ENCODE measurements around the gene SNX20.

The SNX20 gene

GRCh38 chr16:50657241-50657640 is 23.9 kb downstream of the SNX20 start:
- DNase-seq (ENCODE audit: low spot score) = no peak

GRCh38 chr16:50655558-50656055 is 25.5 kb downstream of the SNX20 start:
- no peak for DNase-seq (ENCODE audit: low spot score)

DNA sequence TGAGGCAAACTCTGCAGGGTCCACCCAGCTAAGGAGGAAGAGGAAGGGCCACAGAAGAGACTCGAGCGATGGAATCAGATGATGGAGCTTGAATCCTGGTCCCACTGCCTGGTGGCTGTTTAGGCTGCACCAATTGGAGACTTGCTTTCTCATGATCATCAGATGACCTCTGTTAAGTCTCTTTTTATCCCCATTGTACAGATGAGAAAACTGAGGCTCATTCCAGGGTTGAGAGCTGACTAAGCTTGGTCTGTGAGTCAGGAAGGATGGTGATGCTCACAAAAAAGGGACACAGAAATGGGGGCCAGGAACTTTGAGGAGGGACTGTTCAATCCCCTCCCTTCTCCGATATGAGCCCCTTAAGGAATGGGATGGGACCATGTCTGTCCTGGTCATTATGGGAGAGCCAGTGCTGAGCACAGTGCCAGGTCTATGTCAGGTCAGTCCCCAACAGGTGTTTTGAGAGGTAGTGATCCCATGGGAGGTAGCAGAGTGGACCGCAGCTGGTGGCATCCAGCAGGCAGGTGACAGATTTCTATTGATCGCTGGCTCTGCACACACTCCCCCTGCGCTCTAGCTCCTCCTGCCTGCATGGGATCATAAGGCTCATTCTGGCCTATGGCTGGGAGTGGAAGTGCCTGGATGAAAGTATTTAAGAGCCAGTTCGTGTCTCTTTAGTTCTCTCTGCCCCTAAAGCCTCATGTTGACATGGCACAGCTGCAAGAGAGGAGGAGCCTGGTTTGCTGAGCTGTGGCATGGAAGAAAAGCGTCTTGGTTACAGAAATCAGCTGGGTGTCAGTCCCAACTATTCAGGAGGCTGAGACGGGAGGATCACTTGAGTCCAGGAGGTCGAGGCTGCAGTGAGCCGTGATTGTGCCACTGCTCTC is 27.2 kb downstream of the SNX20 start:
- no peak for DNase-seq (ENCODE audit: low spot score)

DNA sequence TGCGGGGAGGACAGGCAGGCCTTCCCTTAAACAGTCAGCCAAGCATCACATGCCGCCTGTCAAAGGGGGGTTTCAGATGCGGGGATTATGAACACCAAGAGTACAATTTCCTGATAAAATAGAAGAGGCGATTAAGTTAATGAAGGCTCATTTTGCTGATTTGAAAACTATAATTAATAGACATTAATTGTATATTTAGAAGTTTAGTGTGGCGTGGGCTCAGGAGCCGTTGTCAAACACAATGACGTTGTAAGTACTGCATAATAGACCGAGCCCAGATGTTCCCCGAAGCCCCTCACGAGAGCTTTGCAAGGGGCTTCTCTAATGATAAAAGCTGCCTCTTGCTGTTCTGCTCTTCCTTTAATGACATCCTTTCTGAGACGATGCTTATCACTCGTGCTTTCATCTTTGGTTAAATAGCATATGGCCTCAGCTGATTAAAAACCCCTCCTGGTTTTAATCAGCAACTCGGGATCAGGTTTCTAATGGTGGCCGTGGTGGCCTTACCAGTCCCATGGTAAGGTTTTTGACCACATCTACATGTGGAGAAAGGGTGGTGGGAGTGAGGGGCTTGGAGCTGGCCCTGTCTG is 28.2 kb downstream of the SNX20 start:
- DNase-seq (ENCODE audit: low spot score) = no peak

DNA sequence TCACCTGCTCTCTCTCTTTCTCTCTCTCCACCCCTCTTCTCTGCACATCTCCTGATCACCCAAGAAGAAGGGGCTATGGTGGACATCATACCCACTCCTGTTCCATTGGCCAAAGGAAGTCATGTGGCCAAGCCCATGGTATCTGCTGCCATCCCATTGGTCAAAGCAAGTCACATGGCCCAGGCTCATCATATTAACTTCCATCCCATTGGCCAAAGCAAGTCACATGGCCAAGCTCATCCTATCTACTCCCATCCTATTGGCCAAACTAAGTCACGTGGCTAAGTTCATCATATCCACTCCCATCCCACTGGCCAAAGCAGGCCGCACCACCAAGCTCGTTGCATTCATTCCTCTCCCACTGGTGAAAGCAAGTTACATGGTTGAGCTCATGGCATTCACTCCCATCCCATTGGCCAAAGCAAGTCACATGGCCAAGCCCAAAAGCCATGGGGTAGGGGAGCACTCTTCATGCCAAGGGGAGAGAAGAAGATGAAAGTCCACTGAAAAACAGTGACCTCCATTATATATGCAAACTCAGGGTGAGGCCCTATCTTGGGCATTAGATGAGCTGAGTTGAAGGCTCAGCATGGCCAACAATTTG is 29.2 kb downstream of the SNX20 start:
- DNase-seq (ENCODE audit: low spot score) = no peak

GRCh38 chr16:50646345-50646744 is 34.8 kb downstream of the SNX20 start:
- DNase-seq (ENCODE audit: low spot score) = no peak

DNA sequence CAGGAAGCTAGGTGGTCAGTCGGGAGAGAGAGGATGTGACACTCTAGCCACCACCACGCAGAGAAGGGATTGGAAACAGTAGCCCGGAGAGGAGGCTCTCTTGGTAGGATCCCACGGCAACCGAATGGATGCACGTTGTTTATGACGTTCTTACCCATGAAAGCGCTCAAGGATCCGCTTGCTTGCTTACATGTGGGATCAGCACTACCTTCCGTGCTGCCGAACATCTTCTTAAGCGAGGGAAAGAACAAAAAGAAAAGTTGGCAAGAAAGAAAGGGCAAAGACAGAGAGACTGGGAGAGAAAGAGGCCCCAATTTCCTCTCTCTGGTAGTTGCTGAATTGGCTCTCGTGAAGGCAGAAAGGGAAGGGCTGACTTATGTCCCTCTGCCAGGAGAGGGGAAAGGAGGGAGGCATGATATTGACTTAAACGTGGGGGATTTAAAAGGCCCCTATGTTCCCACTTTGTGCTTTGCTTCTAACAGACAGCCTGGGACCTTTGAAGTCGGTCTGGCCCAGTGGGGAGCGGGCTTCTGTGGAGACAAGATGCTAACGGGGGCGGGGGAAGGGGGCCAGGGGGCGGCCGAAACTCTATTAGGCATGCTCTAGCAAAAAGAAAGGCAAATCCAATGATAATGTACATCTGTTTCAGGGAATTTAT is 35.4 kb downstream of the SNX20 start:
- DNase-seq (ENCODE audit: low spot score) = no peak

- DNase-seq (ENCODE audit: low spot score) = no peak
Observed at GRCh38 chr16:50644729-50645128, 36.4 kb downstream of the SNX20 start.

DNA sequence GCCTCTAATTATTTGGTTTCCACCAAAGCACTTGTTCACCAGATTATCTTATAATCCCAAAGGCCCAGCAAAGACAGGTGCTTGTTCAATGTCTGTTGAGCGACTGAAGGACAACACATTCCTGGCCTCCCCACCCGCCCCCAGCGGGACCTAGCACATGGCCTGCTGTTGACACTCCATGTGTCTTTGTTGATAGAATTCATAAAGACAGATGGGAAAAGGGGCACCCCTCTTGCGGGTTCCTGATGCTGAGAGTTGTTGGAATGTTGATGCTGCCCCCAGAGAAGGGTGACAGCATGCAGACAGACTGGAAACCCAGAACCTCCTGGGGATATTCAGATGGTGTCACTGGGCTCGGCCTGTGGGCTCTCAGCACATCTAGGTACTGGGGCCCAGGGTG is 36.9 kb downstream of the SNX20 start:
- DNase-seq (ENCODE audit: low spot score) = no peak

DNA sequence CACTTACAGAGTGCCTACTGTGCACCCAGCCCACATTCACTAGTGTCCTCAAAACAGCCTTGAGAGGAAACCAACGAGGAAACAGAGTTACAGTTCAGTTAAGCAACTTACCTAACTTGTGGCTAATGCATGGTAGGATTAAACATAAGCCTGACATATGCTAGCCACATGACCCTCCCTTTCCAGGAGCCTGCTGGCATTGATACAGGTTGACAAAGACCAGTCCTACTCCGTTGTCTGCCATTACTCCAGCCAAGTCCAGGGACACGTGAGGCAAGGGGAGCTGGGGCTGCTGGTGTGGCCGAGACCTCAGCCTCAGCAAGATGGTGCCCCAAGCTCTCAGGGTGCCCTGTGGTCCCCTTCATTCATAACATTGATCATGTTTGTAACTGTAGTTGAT is 37.9 kb downstream of the SNX20 start:
- no peak for DNase-seq (ENCODE audit: low spot score)

DNA sequence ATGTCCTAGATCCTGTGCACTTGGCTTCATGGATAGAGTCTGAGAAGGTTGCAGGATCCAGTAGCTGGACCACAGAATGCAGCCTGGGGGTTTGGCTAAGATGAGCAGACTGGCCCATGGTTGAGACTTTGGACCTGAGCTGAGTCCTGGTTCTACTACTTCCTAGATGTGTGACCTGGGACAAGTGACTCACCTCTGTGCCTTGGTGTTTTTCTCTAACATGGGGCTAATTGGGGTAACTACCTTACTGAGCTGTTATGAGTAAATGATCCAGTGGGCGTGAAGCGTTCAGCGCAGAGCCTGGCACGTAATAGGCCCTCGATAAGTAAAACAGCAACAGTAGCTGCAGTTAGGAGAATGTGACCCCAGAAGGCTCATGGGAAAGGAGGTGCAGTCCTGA is 38.8 kb downstream of the SNX20 start:
- DNase-seq (ENCODE audit: low spot score) = no peak

DNA sequence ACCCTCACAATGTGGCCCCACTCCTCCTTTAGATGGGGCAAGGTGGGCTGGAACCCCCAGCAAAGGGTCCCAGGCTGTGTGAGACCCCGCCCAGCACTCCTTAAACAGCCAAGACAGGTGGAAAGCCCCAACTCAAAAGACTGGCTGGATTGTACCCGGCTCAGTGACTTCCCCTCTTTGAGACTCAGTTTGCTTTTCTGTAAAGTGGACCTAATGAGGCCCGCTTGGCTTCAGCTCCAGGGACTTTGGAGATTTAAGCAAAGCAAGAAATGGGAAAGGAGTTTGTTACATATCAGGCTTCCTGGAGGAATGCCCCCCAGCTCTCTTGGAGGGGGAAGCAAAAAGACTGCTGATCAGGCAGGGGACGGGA is 39.3 kb downstream of the SNX20 start:
- no peak for DNase-seq (ENCODE audit: low spot score)

DNA sequence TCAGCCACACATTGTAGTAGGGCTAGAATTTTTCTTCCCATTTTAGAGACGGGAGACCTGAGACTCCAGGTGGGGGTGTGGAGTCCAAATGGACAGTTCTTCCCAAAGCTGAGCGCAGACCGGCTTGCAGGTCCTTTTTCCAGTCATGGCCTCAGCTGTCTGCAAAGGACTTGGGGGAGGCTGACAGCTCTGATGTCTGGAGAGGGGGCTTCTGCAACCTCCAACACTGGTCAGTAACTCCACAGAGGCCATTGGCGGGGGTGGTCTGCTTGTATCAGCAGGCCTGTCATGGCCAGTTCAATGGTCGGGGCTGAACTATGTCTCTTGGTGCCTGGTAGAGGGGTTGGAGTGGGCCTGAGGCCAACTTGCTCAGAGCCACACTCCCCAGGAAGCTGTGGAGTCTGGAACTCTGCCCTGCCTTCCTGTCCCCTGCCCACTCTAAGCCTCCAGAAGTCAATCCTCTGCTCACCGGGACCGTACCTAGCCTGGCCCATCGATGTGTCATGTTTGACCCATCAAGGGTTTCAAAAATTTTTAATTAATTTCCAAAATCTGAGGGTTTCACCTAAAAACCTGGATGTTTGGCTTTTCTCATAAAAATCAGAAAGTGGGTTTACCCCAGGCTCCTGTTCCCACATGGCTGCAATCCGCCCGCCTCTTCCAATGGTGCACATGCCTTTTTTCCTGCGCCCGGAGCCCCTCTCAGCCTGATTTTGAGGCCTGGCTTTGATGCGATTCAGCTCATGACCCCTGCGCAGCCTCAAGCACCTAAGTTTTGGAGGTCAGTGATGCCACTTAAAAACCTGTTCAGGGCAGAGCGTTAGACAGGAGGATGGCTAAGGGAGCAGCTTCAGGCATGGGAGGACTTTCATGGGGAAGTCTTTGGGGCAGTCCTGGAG is 39.9 kb downstream of the SNX20 start:
- no peak for DNase-seq (ENCODE audit: low spot score)

GRCh38 chr16:50640391-50640790 is 40.7 kb downstream of the SNX20 start:
- DNase-seq (ENCODE audit: low spot score) = no peak

GRCh38 chr16:50638816-50639670 is 42.1 kb downstream of the SNX20 start:
- no peak for DNase-seq (ENCODE audit: low spot score)

DNA sequence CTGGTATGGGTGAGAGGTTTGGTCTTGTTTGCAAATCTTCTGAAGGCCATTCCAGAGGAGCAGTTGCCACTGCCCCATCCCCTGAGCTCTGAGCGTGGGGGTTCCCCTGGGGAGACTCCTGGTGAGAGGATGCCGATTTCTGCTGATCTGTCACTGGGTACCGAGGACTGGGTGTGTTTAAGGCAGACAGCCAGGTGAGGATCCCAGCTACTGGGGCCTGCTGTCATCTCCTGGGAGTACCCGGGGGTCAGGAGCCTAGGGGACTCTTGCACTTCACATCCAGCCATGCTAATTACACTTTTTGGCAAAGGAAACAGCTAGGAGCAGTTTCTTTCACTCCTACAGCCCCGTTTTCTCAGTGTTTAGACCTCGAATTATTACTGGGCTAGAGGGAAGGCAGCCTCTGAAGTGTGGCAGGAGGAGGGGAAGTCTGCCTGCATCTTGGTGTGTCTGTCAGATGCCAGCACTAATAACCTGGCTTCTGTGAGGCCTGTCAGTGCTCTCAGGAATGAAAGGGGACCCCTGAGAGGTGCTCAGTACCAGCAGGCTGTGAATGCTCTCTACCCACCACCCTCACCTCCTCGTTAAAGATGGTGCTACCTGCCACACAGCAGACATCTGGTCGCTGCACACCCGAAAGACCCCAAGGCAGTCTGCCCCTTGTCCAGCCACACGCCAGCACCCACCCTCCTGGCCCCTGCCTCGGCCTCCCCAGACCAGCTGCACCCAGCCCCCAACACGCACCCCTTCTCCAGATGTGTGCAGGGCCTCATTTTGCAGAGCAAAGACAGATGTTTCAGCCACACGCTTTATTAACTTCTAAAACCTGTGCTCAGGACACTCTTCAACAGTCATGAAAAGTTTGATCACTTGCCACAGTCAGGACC is 43.2 kb downstream of the SNX20 start:
- no peak for DNase-seq (ENCODE audit: low spot score)

GRCh38 chr16:50636753-50637374 is 44.2 kb downstream of the SNX20 start:
- DNase-seq (ENCODE audit: low spot score) = no peak

DNA sequence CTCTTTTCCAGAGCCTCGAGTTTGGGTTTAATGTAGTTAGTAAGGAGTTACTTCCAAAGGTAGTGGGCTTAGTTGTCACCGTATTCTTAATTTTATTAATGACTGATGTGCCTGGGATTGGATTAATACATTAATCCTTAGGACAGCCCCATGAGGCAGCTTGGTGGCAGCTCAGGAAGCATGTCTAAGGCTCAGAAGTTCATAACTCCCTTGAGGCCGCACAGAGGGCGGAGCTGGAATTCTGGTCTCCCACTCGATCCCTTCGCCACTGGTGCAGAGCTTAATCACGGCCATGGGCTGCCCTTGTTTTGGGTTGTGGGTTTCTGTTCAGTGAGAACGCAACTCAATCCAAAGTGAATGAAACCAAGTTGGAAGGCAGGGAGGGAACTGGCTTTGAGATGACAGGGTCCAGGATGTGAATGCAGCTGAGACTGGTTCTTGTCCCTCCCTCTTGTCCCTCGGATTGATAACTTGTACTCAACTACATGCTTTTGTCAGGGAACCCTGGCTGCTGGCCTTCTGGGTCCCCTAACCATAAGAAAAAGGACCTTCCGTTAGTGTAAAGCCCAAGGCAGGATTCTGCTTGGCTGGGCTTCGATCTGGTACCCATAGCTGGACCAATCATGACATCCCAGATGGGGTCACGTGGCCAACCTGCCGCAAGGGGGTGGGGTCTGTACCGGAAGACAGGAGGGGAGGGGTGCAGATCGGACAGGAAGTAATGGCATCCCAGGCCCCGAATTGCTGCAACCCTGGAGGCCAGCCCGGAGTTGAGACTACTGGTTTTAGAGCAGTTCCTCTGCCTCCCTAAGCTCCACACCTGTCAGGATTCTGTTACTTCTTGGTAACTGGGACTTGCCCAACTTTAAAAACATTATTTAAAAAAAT is 45.4 kb downstream of the SNX20 start:
- DNase-seq (ENCODE audit: low spot score) = no peak
